HepG2 (cell line): Measurements from ENCODE around the gene NEK6.

ENCODE experiments used
- CREM ChIP-seq, 2 experiments: sonication (generic) in 1 of 2; formaldehyde crosslinking in 1 of 2; IDR thresholded peaks; 2 replicates each; pipeline versions ENCODE4 v1.4.0 to v1.6.1; 2016 to 2020; ENCODE audit warnings: antibody characterized with exemption in 1 of 2, mild to moderate bottlenecking in 1 of 2, missing genetic modification reagents in 1 of 2
- ZNF792 ChIP-seq: IDR thresholded peaks from 2 replicates; pipeline ENCODE4 v1.6.1; 2016
- TF ChIP-seq, protein P1 (sequence below): sonication (generic); formaldehyde crosslinking; IDR thresholded peaks from 2 replicates; pipeline ENCODE4 v1.8.0; 2022; ENCODE audit warnings: missing genetic modification reagents, mild to moderate bottlenecking, borderline replicate concordance
- TF ChIP-seq, protein P2 (sequence below): sonication (generic); formaldehyde crosslinking; IDR thresholded peaks from 2 replicates; pipeline ENCODE4 v1.5.0; 2020; ENCODE audit warnings: mild to moderate bottlenecking, missing genetic modification reagents, moderate library complexity
- TF ChIP-seq, protein P3 (sequence below): sonication (generic); formaldehyde crosslinking; IDR thresholded peaks from 2 replicates; pipeline ENCODE4 v1.5.0; 2020; ENCODE audit warnings: missing genetic modification reagents, mild to moderate bottlenecking, borderline replicate concordance

DNA sequence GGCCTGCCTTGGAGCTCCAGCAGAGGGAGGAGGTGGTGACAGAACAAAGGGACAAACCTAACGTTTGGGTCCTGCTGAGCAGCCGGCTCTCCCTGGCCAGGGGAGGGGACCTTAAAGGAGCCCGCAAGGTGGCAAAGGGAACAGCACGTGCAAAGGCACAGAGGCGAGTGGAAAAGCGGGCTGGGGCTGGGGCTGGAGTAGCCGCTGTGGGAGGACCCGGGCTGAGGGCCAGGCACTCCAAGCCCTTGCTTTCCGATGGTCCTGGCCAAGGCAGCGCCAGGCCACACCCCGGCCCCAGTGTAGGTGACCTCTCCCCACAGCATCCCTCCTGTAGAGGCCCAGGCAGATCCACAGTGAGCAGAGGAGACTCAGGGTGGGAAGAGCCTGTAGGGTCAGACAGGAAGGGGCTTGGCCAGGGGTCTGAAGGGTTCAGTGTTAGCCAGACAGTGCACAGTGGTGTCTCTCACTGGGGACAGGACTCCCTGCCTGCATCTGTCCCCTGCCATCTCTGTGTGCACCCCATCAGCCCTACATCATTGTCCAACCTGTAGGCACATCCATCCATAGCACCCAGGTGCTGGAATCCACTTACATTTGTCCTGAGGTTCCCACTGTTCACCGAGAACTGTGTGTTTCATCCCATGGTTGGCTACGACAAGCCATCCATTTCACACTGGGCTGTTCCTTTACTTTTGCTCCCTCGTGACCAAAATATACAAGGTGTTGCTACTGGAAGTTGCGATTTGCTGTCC, 77.0 kb downstream of the NEK6 start:
- TF ChIP-seq, protein P1, sequence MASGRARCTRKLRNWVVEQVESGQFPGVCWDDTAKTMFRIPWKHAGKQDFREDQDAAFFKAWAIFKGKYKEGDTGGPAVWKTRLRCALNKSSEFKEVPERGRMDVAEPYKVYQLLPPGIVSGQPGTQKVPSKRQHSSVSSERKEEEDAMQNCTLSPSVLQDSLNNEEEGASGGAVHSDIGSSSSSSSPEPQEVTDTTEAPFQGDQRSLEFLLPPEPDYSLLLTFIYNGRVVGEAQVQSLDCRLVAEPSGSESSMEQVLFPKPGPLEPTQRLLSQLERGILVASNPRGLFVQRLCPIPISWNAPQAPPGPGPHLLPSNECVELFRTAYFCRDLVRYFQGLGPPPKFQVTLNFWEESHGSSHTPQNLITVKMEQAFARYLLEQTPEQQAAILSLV (CRISPR knock-in tag) = no peak
- TF ChIP-seq, protein P2, sequence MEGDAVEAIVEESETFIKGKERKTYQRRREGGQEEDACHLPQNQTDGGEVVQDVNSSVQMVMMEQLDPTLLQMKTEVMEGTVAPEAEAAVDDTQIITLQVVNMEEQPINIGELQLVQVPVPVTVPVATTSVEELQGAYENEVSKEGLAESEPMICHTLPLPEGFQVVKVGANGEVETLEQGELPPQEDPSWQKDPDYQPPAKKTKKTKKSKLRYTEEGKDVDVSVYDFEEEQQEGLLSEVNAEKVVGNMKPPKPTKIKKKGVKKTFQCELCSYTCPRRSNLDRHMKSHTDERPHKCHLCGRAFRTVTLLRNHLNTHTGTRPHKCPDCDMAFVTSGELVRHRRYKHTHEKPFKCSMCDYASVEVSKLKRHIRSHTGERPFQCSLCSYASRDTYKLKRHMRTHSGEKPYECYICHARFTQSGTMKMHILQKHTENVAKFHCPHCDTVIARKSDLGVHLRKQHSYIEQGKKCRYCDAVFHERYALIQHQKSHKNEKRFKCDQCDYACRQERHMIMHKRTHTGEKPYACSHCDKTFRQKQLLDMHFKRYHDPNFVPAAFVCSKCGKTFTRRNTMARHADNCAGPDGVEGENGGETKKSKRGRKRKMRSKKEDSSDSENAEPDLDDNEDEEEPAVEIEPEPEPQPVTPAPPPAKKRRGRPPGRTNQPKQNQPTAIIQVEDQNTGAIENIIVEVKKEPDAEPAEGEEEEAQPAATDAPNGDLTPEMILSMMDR = no peak
- TF ChIP-seq, protein P3, sequence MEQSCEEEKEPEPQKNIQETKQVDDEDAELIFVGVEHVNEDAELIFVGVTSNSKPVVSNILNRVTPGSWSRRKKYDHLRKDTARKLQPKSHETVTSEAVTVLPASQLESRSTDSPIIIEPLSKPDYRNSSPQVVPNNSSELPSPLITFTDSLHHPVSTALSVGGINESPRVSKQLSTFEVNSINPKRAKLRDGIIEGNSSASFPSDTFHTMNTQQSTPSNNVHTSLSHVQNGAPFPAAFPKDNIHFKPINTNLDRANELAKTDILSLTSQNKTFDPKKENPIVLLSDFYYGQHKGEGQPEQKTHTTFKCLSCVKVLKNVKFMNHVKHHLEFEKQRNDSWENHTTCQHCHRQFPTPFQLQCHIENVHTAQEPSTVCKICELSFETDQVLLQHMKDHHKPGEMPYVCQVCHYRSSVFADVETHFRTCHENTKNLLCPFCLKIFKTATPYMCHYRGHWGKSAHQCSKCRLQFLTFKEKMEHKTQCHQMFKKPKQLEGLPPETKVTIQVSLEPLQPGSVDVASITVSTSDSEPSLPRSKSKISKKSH (CRISPR knock-in tag) = no peak
- TF ChIP-seq ZNF792 (no peak), CREM (IDR thresholded peaks at IDR 0.05) (no peak), CREM (CRISPR knock-in tag; IDR thresholded peaks at IDR 0.05) (no peak)
